NCI-H2196 (cell line): ENCODE data around the gene DTX1.
"Not testable (repeated sequence)": the region's sequence is repeated elsewhere in the genome, so short reads cannot be mapped to it uniquely, and the experiment has no call there.

Experiments used
- DNase-seq: peaks from one replicate; lab custom pipeline; 2025; ENCODE audit not compliant: unreplicated experiment; lab: John Stamatoyannopoulos, UW

The DTX1 gene

DNA sequence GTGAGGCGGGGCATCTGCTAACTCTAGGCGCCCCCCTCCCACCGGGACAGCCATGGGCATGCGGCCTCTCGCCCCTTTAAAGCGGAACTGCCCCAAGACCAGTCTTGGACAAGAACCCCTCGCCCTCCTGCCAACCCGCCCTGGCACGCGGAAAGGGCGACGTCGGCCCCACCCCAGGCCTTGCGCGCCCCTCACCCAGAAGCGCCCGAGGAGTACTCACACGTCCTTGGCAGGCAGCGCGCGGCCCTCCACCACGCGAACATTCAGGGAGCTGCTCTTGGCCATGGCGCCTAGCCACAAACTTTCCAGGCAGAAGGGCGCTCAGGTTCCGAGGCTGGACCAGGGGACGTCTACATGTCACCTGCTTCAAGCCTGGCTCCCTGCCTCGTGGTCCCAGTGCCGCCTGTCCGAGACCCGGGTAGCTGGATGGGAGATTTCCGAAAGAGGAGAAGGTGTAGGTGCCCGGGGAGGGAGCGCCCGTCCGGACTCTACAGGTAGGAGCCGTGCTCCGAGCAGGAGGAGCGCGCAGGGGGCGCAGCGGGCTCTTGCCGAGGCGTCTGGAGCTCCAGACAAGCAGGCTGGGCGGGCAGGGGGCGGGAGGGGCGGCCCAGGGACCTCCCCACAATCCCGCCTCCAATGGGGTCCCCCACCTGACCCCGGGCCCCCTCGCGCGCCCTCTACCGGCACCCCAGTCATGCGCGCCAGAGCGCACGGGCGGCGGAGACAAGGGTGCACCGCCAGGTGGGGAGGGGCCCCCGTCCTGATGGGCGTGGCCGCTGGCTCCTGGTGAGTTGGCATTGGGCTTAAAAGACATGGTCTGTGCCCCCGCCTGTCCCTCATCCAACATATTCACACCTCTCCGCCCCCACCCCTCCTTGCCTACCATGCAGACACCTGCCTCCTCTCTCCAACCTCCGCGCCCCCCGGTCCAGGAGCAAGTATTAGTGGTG lies 78.9 kb downstream of the DTX1 start, which contains the start of gene RASAL1:
RASAL1 (minus strand) TSS at position 584 of the 950 bp plus-strand sequence; CDS start at position 285, 299 bp downstream.
- peak; percentile 89 for DNase-seq

DNA sequence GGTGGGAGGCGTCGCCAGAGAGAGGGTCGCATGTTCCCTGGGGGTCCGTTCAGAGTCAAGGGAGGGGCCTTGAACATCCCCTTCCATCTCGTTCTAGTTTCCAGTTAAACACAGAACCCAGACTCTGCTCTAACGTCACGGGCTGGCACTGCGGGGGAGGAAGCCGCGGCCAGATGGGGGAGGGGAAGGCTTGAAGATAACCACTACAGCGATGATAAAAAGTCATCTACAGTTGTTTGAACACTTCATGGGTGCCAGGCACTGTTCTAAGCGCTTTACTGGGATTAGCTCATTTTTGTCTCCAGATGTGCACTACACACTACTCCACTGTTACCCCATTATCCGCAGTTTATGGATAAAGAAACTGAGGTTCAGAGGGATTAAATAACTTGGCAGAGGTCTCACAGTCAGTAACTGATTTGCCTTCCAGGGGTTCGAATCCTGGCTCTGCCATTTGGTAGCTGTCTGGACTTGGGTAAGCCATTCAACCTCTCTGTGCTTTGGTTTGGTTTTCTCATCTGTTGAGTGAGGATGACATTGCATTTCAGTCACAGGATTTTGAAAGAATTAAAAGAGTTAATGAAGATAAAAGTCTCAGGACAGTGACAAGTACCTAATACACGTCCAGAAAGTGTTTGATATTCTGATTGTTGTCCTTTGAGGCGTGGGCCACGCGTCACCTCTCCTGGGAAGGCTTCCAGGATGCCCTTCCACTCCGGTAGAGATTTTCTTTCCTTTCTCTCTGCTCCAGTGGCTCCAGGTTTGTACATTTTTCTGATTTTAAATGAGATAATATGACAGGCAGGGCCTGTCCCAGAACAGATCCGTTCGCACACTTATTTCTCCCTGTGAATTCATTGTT lies 79.8 kb downstream of the DTX1 start:
- DNase-seq = peak; percentile 43

DNA sequence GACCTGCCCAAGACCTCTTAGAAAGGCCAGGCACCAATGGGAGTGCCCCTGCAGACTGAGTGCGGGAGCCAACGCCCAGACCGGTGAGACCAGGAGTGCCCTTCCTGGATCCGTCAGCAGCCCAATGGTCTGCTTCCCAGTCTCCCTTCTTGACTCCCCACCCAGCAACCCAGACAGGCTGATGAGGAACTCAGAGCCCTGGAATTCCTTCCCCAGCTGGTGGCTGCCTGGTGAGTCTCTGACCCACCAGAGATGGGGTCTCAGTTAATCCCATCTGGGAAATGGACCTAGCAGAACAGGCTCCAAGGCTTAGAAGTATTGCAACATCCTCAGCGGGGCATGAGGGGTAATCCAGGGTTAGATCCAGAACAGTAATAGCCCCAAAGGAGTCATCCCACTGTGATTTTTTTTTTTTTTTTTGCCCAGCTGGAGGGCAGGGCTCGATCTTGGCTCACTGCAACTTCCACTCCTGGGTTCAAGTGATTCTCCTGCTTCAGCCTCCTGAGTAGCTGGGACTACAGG lies 80.5 kb downstream of the DTX1 start:
- no peak for DNase-seq

DNA sequence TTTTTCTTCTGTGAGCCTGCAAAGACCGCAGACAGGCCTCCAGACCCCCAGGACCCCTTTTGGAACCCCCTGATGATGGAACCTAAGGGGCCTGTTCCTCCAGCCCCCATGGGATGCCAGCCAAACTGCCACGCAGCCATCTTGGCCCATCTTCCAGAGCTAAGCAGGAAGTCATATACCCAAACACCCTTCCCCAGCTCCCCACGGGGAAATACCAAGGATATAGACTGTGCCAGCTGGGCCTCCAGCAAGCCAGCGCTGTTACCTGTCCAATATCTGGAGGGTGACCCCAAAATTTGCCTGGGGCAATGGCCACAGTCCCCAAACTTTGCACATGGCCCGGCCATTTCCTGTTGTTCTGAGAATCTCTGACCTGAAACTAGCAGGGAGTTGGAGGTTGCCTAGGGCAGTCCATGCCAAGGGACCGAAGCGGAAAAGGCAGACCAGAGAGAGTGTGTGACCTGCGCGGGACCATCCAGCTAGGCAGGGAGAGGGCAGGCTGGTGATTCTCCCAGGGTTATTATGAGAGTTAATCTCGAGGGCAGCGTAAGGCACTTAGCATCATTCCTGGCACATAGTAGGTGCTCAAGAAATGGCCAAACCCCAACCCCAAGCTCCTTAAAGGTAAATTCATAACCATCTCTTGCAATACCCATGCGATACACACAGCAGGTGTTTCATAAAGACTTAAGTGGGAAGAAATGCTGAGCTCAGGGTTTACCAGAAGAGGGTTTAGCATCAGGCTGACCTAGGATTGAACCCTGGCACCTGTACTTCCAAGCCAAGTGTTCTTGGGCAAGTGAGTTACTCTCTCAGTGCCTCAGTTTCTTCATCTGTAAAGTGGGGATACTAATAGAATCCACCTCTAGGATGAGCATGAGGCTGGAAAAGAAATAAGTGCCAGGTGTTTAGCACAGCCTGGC lies 81.6 kb downstream of the DTX1 start:
- no peak for DNase-seq

DNA sequence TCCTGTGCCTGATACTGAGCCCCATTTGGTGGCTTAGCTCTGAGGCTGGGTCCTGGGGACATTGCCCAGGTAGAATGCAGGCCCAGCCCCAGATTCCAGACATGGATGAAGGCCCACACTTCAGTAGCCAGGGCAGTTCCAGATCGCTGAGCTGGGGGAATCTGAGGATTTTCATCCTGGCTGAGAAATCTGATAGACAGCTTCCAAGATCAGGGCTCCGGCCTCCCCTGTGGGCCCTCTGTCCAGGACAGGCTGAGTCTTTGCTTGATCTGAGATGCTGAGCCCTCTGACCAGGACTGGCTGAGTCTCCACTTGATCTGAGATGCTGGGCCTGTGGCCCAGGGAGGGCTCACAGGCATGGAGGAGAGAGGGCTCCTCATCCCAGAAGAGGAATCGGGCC lies 82.3 kb downstream of the DTX1 start:
- no peak for DNase-seq

DNA sequence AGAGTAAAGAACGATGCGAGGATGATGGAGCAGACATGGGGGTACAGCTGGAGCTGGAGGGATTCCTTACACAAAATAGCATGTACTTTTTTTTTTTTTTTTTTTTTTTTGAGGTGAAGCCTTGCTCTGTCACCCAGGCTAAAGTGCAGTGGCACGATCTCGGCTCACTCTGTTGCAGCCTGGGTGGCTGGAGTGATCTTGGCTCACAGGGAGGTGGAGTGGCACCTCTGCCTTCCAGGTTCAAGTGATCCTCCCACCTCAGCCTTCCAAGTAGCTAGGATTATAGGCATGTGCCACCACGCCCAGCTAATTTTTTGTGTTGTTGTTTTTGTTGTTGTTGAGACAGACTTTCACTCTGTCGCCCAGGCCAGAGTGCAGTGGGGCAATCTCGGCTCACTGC lies 84.2 kb downstream of the DTX1 start:
- DNase-seq = no peak

DNA sequence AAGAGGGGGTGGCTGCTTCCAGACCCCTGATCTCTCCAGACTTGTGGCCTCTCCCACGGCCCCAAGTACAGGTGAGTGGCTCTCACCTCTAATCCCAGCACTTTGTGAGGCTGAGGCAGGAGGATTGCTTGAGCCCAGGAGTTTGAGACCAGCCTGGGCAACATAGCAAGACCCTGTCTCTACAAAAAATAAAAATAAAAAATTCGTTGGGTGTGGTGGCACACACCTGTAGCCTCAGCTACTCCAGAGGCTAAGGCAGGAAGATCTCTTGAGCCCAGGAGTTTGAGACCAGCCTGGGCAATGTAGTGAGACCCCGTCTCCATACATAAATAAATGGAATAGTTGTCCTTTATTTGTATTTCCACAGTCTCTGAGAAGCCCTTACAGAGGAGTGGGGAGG lies 85.2 kb downstream of the DTX1 start:
- DNase-seq = not testable (repeated sequence)

DNA sequence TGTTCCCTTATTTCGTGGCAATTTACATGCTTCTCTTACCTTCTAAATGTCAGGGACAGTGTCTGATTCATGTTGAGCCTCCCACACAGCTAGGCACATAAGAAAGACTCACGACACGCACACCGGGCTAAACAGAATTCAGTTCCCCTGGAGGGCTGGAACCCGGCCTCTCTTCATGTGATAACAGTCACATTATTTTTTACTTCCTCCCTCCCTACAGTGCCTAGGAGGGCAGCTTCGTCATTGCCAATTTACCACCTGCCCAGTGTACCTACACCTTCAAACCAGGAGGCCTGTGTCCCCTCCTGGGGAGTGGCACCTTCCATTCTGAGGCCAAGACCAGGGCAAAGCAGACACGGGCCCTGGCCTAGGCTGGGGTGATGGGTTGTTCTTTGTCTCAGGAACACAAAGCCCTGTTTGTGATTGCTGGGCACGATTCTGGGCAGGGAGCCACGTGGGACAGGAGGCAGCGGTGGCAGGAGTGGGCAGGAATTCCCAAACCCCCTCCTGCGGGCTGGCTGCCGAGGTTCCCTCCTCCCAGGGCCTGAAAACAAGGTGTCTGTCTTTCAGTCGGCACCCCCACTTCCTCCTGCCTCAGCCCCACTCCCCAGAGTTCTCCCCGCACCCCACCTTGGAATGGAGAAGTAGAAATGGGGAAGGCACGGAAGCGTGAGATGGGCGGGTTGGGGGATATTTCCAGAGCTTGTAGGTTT lies 85.8 kb downstream of the DTX1 start:
- DNase-seq = peak; percentile 63

DNA sequence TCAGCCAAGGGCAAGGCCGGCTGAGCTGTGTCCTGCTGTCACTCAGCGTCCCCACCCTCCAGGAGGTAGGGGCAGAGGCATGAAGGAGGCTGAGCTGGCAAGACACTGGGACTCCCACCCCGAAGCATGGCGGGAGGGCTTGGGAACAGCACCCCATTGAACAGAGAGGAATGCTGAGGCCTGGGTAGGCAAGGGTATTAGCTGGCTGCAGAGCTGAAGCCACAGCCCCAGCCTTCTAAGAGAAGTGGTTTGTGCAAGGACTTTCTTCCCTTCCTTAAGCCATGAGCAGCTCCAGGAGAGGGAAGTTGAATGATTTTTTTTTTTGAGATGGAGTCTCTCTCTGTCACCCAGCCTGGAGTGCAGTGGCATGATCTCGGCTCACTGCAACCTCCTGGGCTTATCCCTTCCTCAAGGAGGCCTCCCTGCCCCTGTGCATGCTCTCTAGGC lies 86.4 kb downstream of the DTX1 start:
- no peak for DNase-seq

DNA sequence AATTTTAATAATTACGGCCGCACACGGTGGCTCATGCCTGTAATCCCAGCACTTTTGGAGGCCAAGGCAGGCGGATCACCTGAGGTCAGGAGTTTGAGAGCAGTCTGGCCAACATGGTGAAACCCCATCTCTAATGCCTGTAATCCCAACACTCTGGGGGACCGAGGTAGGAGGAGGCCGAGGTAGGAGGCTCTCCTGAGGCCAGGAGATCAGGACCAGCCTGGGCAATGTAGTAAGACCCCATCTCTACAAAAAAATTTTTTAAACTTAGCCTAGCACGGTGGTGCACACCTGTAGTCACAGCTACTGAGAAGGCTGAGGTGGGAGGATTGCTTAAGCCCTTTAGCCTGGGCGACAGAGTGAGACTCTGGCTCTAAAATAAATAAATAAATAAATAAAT lies 87.4 kb downstream of the DTX1 start:
- DNase-seq = no peak

DNA sequence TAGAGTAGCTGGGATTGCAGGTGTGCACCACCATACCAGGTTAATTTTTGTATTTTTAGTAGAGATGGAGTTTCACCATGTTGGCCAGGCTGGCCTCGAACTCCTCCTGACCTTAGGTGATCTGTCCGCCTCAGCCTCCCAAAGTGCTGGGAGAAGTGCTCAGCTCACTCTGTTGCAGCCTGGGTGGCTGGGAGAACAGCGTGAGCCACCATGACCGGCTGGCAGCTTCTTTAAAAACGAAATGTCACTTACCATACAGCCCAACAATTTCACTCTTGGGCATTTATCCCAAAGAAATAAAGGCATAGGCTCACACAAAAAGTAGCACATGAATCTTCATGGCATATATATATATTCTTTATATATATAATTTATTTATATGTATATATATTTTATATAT lies 88.3 kb downstream of the DTX1 start:
- no peak for DNase-seq

DNA sequence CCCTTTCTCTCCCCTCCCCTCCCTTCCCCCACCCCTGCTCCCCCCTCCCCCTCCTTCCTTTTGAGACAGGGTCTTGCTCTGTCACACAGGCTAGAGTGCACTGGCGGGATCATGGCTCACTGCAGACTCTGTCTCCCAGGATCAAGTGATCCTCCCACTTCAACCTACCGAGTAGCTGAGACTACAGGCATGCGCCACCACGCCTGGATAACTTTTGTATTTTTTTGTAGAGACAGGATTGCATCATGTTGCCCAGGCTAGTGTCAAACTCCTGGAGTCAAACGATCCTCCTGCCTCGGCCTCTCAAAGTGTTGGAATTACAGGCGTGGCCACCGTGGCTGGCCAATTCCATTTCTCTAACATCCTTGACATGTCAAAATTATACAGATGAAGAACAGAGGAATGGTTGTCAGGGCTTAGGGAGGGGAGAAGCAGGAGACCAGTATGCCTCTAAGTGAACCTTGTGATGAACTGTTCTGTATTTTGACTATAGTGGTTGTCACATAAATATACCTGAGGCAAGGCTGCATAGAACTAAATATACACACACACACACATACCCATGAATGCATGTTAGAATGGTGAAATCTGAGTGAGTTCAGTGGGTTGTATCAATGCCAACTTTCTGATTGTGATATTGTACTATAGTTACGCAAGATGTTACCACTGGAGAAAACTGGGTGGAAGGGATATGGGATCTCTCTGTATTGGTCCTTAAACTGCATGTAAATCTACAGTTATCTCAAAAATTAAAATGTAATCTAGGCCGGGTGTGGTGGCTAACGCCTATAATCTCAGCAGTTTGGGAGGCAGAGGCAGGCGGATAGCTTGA lies 89.4 kb downstream of the DTX1 start:
- DNase-seq = no peak

DNA sequence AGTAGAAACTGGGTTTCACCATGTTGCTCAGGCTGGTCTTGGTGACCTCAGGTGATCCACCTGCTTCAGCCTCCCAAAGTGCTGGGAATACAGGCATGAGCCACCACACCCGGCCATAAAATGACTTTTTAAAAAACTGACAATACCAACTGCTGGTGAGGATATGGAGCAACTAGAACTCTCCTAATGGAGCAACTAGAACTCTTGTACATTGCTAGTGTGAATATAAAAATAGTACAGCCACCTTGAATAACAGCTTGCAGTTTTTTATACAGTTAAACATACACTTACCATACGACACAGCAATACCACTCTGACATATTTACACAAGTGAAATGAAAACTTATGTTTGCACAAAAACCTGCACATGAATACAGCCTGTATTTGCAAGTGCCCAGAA lies 90.5 kb downstream of the DTX1 start:
- DNase-seq = no peak
